Peyer's patch (tissue), 4 donors: Measurements from ENCODE around the gene LHX4.

ENCODE experiments used
- CTCF ChIP-seq, 6 experiments: fragments of 450-650 bp in 4 of 6; fragments of 200-600 bp in 2 of 6; sonication (generic) in 1 of 6; IDR thresholded peaks; one replicate each; pipeline ENCODE4 v1.5.1; 2017 to 2019; ENCODE audit warnings: antibody characterized with exemption in 6 of 6, mild to moderate bottlenecking in 3 of 6, moderate library complexity in 1 of 6
- POLR2A ChIP-seq, 2 donors: fragments of 450-650 bp; IDR thresholded peaks; one replicate each; pipeline ENCODE4 v1.5.1; 2017; ENCODE audit warnings: antibody characterized with exemption in 2 of 2, mild to moderate bottlenecking in 2 of 2, moderate library complexity in 2 of 2

DNA sequence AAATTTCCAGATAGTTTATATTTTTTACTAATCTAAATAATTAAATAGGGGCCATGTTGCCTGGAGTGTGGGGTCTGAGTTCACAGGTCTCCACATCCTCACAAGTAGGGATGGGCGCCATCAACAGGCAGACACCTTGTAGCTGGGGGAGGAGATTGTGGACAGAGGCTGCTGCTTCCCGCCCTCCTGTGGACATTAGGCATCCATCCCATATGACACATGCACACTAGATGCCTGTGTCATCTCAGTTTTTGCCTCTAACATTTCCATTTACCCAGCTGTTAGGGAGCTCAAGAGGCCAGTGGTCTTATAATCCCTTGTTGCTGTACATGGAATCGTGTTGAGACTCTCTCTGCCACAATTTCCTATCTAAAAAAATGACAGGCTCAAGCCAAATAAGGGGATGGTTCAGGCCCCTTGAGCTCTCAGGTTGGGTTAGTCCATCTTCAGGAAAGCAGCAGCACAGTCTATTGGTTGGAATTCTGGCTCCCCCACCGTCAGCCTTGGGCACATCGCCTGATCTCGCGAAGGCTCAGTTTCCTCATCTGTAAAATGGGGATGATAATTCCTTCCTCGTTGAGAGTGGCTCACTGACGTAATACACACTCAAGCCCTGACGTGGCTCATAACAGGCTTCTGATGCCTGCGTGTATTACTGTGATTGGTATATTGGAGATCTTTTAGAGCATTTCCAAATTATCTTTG lies 13.6 kb downstream of the LHX4 start:
- TF ChIP-seq CTCF (IDR thresholded peaks at IDR 0.05) (no peak), POLR2A (IDR thresholded peaks at IDR 0.05) (no peak)
